Measurements from ENCODE around the gene RBPJL.

RBPJL gene

GRCh38 chr20:45306431-45306982 is at the start of gene RBPJL:
Gene RBPJL (plus strand): TSS chr20:45306840. CDS start chr20:45306923, 83 bp downstream.
- DNase-seq, result no peak
- in situ Hi-C loops (cut with HindIII; ENCODE audit: low pct_ligation_motif_present, low pct_unique_long_range_greater_than_20kb, low sequenced_read_pairs), result no loop called here

- in situ Hi-C loops (cut with HindIII; ENCODE audit: low pct_ligation_motif_present, low pct_unique_long_range_greater_than_20kb, low sequenced_read_pairs), result no loop called here
- no peak for DNase-seq
Measured at GRCh38 chr20:45257161-45257560, 49.5 kb upstream of the RBPJL start.

GRCh38 chr20:45257711-45258110 is 48.9 kb upstream of the RBPJL start:
- in situ Hi-C loops (cut with HindIII; ENCODE audit: low pct_ligation_motif_present, low pct_unique_long_range_greater_than_20kb, low sequenced_read_pairs), result no loop called here
- DNase-seq, result no peak

GRCh38 chr20:45258259-45258658 is 48.4 kb upstream of the RBPJL start:
- in situ Hi-C loops (cut with HindIII; ENCODE audit: low pct_ligation_motif_present, low pct_unique_long_range_greater_than_20kb, low sequenced_read_pairs), result no loop called here
- DNase-seq, result no peak

GRCh38 chr20:45258664-45259063 is 48.0 kb upstream of the RBPJL start:
- in situ Hi-C loops (cut with HindIII; ENCODE audit: low pct_ligation_motif_present, low pct_unique_long_range_greater_than_20kb, low sequenced_read_pairs), result no loop called here
- DNase-seq, result no peak

GRCh38 chr20:45263556-45264266 is 42.9 kb upstream of the RBPJL start:
- no peak for DNase-seq
- in situ Hi-C loops (cut with HindIII; ENCODE audit: low pct_ligation_motif_present, low pct_unique_long_range_greater_than_20kb, low sequenced_read_pairs), result no loop called here

- in situ Hi-C loops (cut with HindIII; ENCODE audit: low pct_ligation_motif_present, low pct_unique_long_range_greater_than_20kb, low sequenced_read_pairs), result no loop called here
- no peak for DNase-seq
Measured at GRCh38 chr20:45266977-45267376, 39.7 kb upstream of the RBPJL start.

- in situ Hi-C loops (cut with HindIII; ENCODE audit: low pct_ligation_motif_present, low pct_unique_long_range_greater_than_20kb, low sequenced_read_pairs), result no loop called here
- no peak for DNase-seq
Measured at GRCh38 chr20:45268531-45268930, 38.1 kb upstream of the RBPJL start.

- no peak for DNase-seq
- in situ Hi-C loops (cut with HindIII; ENCODE audit: low pct_ligation_motif_present, low pct_unique_long_range_greater_than_20kb, low sequenced_read_pairs), result no loop called here
Measured at GRCh38 chr20:45269056-45269455, 37.6 kb upstream of the RBPJL start.

- in situ Hi-C loops (cut with HindIII; ENCODE audit: low pct_ligation_motif_present, low pct_unique_long_range_greater_than_20kb, low sequenced_read_pairs), result no loop called here
- no peak for DNase-seq
Measured at GRCh38 chr20:45269754-45270270, 36.8 kb upstream of the RBPJL start.

GRCh38 chr20:45275338-45275737 is 31.3 kb upstream of the RBPJL start:
- in situ Hi-C loops (cut with HindIII; ENCODE audit: low pct_ligation_motif_present, low pct_unique_long_range_greater_than_20kb, low sequenced_read_pairs), result no loop called here

GRCh38 chr20:45279992-45280391 is 26.6 kb upstream of the RBPJL start:
- in situ Hi-C loops (cut with HindIII; ENCODE audit: low pct_ligation_motif_present, low pct_unique_long_range_greater_than_20kb, low sequenced_read_pairs), result no loop called here

More at GRCh38 chr20:45275338-45275737, 31.3 kb upstream of the RBPJL start:
- no peak for DNase-seq

GRCh38 chr20:45282700-45283550 is 23.7 kb upstream of the RBPJL start:
- no peak for DNase-seq
- in situ Hi-C loops (cut with HindIII; ENCODE audit: low pct_ligation_motif_present, low pct_unique_long_range_greater_than_20kb, low sequenced_read_pairs), result no loop called here

More at GRCh38 chr20:45279992-45280391, 26.6 kb upstream of the RBPJL start:
- no peak for DNase-seq

GRCh38 chr20:45283551-45284057 is 23.0 kb upstream of the RBPJL start:
- DNase-seq, result no peak
- in situ Hi-C loops (cut with HindIII; ENCODE audit: low pct_ligation_motif_present, low pct_unique_long_range_greater_than_20kb, low sequenced_read_pairs), result no loop called here

- no peak for DNase-seq
- in situ Hi-C loops (cut with HindIII; ENCODE audit: low pct_ligation_motif_present, low pct_unique_long_range_greater_than_20kb, low sequenced_read_pairs), result no loop called here
Measured at GRCh38 chr20:45288376-45288775, 18.3 kb upstream of the RBPJL start.

- no peak for DNase-seq
- in situ Hi-C loops (cut with HindIII; ENCODE audit: low pct_ligation_motif_present, low pct_unique_long_range_greater_than_20kb, low sequenced_read_pairs), result no loop called here
Measured at GRCh38 chr20:45288860-45289259, 17.8 kb upstream of the RBPJL start.

- in situ Hi-C loops (cut with HindIII; ENCODE audit: low pct_ligation_motif_present, low pct_unique_long_range_greater_than_20kb, low sequenced_read_pairs), result no loop called here
- DNase-seq, result no peak
Measured at GRCh38 chr20:45289942-45290676, 16.5 kb upstream of the RBPJL start.

- in situ Hi-C loops (cut with HindIII; ENCODE audit: low pct_ligation_motif_present, low pct_unique_long_range_greater_than_20kb, low sequenced_read_pairs), result no loop called here
- peak; percentile 68 for DNase-seq
Measured at GRCh38 chr20:45290677-45291355, 15.8 kb upstream of the RBPJL start.
